ENCODE data around the gene CD2.

CD2 gene

DNA sequence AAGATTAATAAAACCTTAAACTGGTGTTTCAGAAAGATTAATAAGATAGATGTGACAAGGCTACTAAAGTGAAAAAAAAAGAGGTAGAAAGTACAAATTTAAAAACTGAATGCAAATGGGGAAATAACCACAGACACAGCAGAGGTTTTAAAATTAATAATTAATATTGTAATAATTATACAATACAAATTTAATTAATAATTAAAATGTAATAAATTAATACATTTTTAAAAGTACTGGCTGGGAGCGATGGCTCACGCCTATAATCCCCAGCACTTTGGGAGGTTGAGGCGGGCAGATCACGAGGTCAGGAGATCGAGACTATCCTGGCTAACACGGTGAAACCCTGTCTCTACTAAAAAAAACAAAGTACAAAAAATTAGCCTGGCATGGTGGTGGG is 26.8 kb downstream of the CD2 start:
- no peaks in the 10 kb centered on the region for H3K36me3 ChIP-seq (ENCODE audit: insufficient read depth, low read length)
- no peaks in the 10 kb centered on the region for H3K27me3 ChIP-seq (ENCODE audit: insufficient read depth, low read length, poor library complexity, severe bottlenecking)
- no peak overlapping the region for H2AFZ ChIP-seq (ENCODE audit: low read length)
- no peaks in the 10 kb centered on the region for H3F3A ChIP-seq (ENCODE audit: low read depth)
- no peak overlapping the region for H3K4me3 ChIP-seq (ENCODE audit: low read length, poor library complexity, severe bottlenecking)
- H3K4me2 ChIP-seq (ENCODE audit: low read depth, low read length, poor library complexity, severe bottlenecking): no peak overlapping the region
- H3K9ac ChIP-seq (ENCODE audit: low read depth, low read length, poor library complexity, severe bottlenecking): no peak overlapping the region
- H3K4me1 ChIP-seq (ENCODE audit: insufficient read depth, low read length, poor library complexity, severe bottlenecking): peaks cover 12% of the 10 kb centered on the region
- no peaks in the 10 kb centered on the region for H3K79me2 ChIP-seq (ENCODE audit: insufficient read depth, low read length)
- H3K9me2 ChIP-seq (replicated peaks; ENCODE audit: low read depth, low read length): no peaks in the 10 kb centered on the region
- no peak for TF ChIP-seq EZH2phosphoT487 (IDR thresholded peaks at IDR 0.05; ENCODE audit: borderline replicate concordance)
- TF ChIP-seq, protein P1, sequence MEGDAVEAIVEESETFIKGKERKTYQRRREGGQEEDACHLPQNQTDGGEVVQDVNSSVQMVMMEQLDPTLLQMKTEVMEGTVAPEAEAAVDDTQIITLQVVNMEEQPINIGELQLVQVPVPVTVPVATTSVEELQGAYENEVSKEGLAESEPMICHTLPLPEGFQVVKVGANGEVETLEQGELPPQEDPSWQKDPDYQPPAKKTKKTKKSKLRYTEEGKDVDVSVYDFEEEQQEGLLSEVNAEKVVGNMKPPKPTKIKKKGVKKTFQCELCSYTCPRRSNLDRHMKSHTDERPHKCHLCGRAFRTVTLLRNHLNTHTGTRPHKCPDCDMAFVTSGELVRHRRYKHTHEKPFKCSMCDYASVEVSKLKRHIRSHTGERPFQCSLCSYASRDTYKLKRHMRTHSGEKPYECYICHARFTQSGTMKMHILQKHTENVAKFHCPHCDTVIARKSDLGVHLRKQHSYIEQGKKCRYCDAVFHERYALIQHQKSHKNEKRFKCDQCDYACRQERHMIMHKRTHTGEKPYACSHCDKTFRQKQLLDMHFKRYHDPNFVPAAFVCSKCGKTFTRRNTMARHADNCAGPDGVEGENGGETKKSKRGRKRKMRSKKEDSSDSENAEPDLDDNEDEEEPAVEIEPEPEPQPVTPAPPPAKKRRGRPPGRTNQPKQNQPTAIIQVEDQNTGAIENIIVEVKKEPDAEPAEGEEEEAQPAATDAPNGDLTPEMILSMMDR (conservative IDR thresholded peaks at IDR 0.05; ENCODE audit: low read length): no peak
- no peaks in the 10 kb centered on the region for H3K9me3 ChIP-seq (ENCODE audit: insufficient read depth, low read depth, low read length)
- H4K20me1 ChIP-seq (ENCODE audit: insufficient read depth, low read length, poor library complexity, severe bottlenecking): no peaks in the 10 kb centered on the region

DNA sequence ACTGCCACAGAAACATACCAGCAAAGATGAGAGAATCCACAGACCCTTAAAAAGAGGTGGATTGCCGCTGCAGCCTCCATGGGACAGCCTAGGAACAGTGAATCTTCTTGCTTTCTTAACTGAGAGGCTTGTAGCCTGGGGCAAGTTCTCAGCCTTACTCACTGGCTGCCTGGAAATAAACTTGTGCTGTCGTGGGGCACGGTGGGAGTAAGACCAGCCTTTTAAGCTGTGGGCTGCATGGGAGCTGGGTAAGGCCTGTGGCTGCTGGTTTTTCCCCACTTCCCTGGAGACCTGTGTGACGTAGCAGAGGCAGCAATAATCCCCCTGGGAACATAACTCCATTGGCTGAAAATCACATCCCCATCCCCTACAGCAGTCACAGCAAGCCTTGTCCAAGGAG is 30.8 kb downstream of the CD2 start:
- Histone ChIP-seq H4K20me1 (ENCODE audit: insufficient read depth, low read length, poor library complexity, severe bottlenecking) (no peaks in the 10 kb centered on the region), H3K9ac (ENCODE audit: low read depth, low read length, poor library complexity, severe bottlenecking) (no peak overlapping the region), H2AFZ (ENCODE audit: low read length) (no peak overlapping the region), H3K9me3 (ENCODE audit: insufficient read depth, low read depth, low read length) (no peaks in the 10 kb centered on the region), H3K4me1 (ENCODE audit: insufficient read depth, low read length, poor library complexity, severe bottlenecking) (no peaks in the 10 kb centered on the region), H3F3A (ENCODE audit: low read depth) (no peaks in the 10 kb centered on the region), H3K36me3 (ENCODE audit: insufficient read depth, low read length) (no peaks in the 10 kb centered on the region), H3K9me2 (replicated peaks; ENCODE audit: low read depth, low read length) (no peaks in the 10 kb centered on the region), H3K4me2 (ENCODE audit: low read depth, low read length, poor library complexity, severe bottlenecking) (no peak overlapping the region), H3K27me3 (ENCODE audit: insufficient read depth, low read length, poor library complexity, severe bottlenecking) (no peaks in the 10 kb centered on the region), H3K4me3 (ENCODE audit: low read length, poor library complexity, severe bottlenecking) (no peak overlapping the region), H3K79me2 (ENCODE audit: insufficient read depth, low read length) (no peaks in the 10 kb centered on the region)
- TF ChIP-seq, protein P1 (conservative IDR thresholded peaks at IDR 0.05; ENCODE audit: low read length): no peak
- TF ChIP-seq EZH2phosphoT487 (IDR thresholded peaks at IDR 0.05; ENCODE audit: borderline replicate concordance): no peak

DNA sequence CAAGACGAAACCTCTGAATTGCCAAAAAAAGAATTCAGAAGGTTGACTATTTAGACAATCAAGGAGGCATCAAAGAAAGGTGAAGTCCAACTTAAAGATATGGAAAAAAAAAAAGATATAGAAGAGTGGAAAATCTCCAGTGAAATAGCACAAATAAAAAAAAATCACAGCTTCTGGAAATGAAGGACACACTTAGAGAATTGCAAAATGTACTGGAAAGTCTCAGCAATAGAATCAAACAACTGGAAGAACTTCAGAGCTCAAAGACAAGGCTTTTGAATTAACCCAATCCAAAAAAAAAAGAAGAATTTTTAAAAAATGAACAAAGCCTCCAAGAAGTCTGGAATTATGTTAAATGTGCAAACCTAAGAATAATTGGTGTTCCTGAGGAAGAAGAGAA is 31.8 kb downstream of the CD2 start:
- H3K4me2 ChIP-seq (ENCODE audit: low read depth, low read length, poor library complexity, severe bottlenecking): no peak overlapping the region
- H3K4me3 ChIP-seq (ENCODE audit: low read length, poor library complexity, severe bottlenecking): no peak overlapping the region
- H4K20me1 ChIP-seq (ENCODE audit: insufficient read depth, low read length, poor library complexity, severe bottlenecking): no peaks in the 10 kb centered on the region
- no peaks in the 10 kb centered on the region for H3K79me2 ChIP-seq (ENCODE audit: insufficient read depth, low read length)
- no peaks in the 10 kb centered on the region for H3K4me1 ChIP-seq (ENCODE audit: insufficient read depth, low read length, poor library complexity, severe bottlenecking)
- H3F3A ChIP-seq (ENCODE audit: low read depth): no peaks in the 10 kb centered on the region
- H2AFZ ChIP-seq (ENCODE audit: low read length): no peak overlapping the region
- H3K27me3 ChIP-seq (ENCODE audit: insufficient read depth, low read length, poor library complexity, severe bottlenecking): no peaks in the 10 kb centered on the region
- TF ChIP-seq, protein P1 (conservative IDR thresholded peaks at IDR 0.05; ENCODE audit: low read length): no peak
- no peak for TF ChIP-seq EZH2phosphoT487 (IDR thresholded peaks at IDR 0.05; ENCODE audit: borderline replicate concordance)
- no peaks in the 10 kb centered on the region for H3K9me3 ChIP-seq (ENCODE audit: insufficient read depth, low read depth, low read length)
- no peaks in the 10 kb centered on the region for H3K9me2 ChIP-seq (replicated peaks; ENCODE audit: low read depth, low read length)
- no peaks in the 10 kb centered on the region for H3K36me3 ChIP-seq (ENCODE audit: insufficient read depth, low read length)
- no peak overlapping the region for H3K9ac ChIP-seq (ENCODE audit: low read depth, low read length, poor library complexity, severe bottlenecking)

Measured in Loucy (cell line).